CD14-positive monocyte (primary cell): ENCODE results near the gene NODAL. TPM values are rescaled to one million over a fixed set of nuclear protein-coding genes. Genes with fewer than 3 reads are reported as not detected.

Experiments
- DNase-seq, 3 donors: peaks; one replicate each; pipeline ENCODE4 v3.0.0-alpha.2; 2011 to 2022
- H2AFZ ChIP-seq: 2 replicates; pipeline ENCODE4 v1.6.0; 2012; ENCODE audit warnings: mild to moderate bottlenecking, low read depth, low read length, inconsistent platforms; ENCODE audit not compliant: insufficient read depth, poor library complexity, severe bottlenecking
- H3K27ac ChIP-seq, 2 donors: 1 replicate in 1 of 2; 2 replicates in 1 of 2; pipeline ENCODE4 v1.5.1; 2012 to 2013; ENCODE audit warnings: low read length in 2 of 2, control low read depth in 1 of 2, inconsistent platforms in 1 of 2, low read depth in 1 of 2, mild to moderate bottlenecking in 1 of 2
- H3K27me3 ChIP-seq, 2 donors: one replicate each; pipeline versions ENCODE4 v1.6.0 to v1.6.1; 2011 to 2013; ENCODE audit warnings: low read length in 2 of 2; ENCODE audit not compliant: control insufficient read depth in 2 of 2, insufficient read depth in 2 of 2
- H3K36me3 ChIP-seq, 2 donors: replicated peaks in 1 of 2; 1 replicate in 1 of 2; 2 replicates in 1 of 2; pipeline versions ENCODE4 v1.5.1 to v1.6.1; 2012 to 2013; ENCODE audit warnings: low read length in 2 of 2, control low read depth in 1 of 2, inconsistent platforms in 1 of 2, mild to moderate bottlenecking in 1 of 2; ENCODE audit not compliant: insufficient read depth in 2 of 2, control insufficient read depth in 1 of 2
- H3K4me1 ChIP-seq, 2 donors: 1 replicate in 1 of 2; 2 replicates in 1 of 2; pipeline versions ENCODE4 v1.5.1 to v1.6.1; 2012 to 2013; ENCODE audit warnings: low read length in 2 of 2, control low read depth in 1 of 2, inconsistent platforms in 1 of 2, mild to moderate bottlenecking in 1 of 2, moderate library complexity in 1 of 2; ENCODE audit not compliant: insufficient read depth in 2 of 2, control insufficient read depth in 1 of 2
- H3K4me2 ChIP-seq: replicated peaks from 2 replicates; pipeline ENCODE3; 2012; ENCODE audit warnings: low read length, moderate library complexity, mild to moderate bottlenecking; ENCODE audit not compliant: poor library complexity, severe bottlenecking; ENCODE audit errors: extremely low read depth
- H3K4me3 ChIP-seq, 3 experiments: fragments of 200-600 bp in 1 of 3; sonication (generic) in 1 of 3; replicated peaks in 1 of 3; 1 replicate in 2 of 3; 2 replicates in 1 of 3; pipeline ENCODE4 v1.5.1; 2011 to 2013; ENCODE audit warnings: low read length in 3 of 3, mild to moderate bottlenecking in 3 of 3, control low read depth in 2 of 3, low read depth in 2 of 3, inconsistent platforms in 1 of 3, moderate library complexity in 1 of 3
- H3K79me2 ChIP-seq: 2 replicates; pipeline ENCODE4 v1.6.0; 2012; ENCODE audit warnings: mild to moderate bottlenecking, control low read depth, inconsistent platforms, low read length, moderate library complexity; ENCODE audit not compliant: insufficient read depth
- H3K9ac ChIP-seq: 2 replicates; pipeline ENCODE4 v1.6.0; 2017; ENCODE audit warnings: low read length, mild to moderate bottlenecking; ENCODE audit not compliant: insufficient read depth, poor library complexity, severe bottlenecking
- H3K9me3 ChIP-seq, 2 donors: replicated peaks in 1 of 2; 1 replicate in 1 of 2; 2 replicates in 1 of 2; pipeline versions ENCODE4 v1.5.1 to v1.6.1; 2012 to 2013; ENCODE audit warnings: low read length in 2 of 2, control low read depth in 1 of 2; ENCODE audit not compliant: control insufficient read depth in 1 of 2, insufficient read depth in 1 of 2
- H4K20me1 ChIP-seq: 2 replicates; pipeline ENCODE4 v1.6.0; 2012; ENCODE audit warnings: mild to moderate bottlenecking, low read length, control low read depth, moderate library complexity; ENCODE audit not compliant: insufficient read depth
- H3K27ac Mint-ChIP-seq, 7 donors: one replicate each; pipeline ENCODE4 v1.8.0; 2020; ENCODE audit warnings: mild to moderate bottlenecking in 7 of 7, mixed read lengths in 7 of 7, moderate library complexity in 6 of 7, inconsistent platforms in 2 of 7
- H3K27me3 Mint-ChIP-seq, 3 donors: one replicate each; pipeline ENCODE4 v1.8.0; 2021 to 2022; ENCODE audit warnings: low read depth in 3 of 3, mild to moderate bottlenecking in 3 of 3, mixed read lengths in 3 of 3, moderate library complexity in 3 of 3, inconsistent platforms in 1 of 3
- H3K36me3 Mint-ChIP-seq, 2 donors: one replicate each; pipeline ENCODE4 v1.8.0; 2020; ENCODE audit warnings: mixed read lengths in 2 of 2, inconsistent platforms in 1 of 2, mild to moderate bottlenecking in 1 of 2
- H3K4me1 Mint-ChIP-seq: one replicate; pipeline ENCODE4 v1.8.0; 2020; ENCODE audit warnings: mild to moderate bottlenecking, mixed read lengths
- H3K4me3 Mint-ChIP-seq, 2 donors: one replicate each; pipeline ENCODE4 v1.8.0; 2020; ENCODE audit warnings: mild to moderate bottlenecking in 2 of 2, mixed read lengths in 2 of 2, moderate library complexity in 1 of 2
- H3K9me3 Mint-ChIP-seq, 7 donors: one replicate each; pipeline ENCODE4 v1.8.0; 2020 to 2022; ENCODE audit warnings: mixed read lengths in 7 of 7, mild to moderate bottlenecking in 6 of 7, moderate library complexity in 6 of 7, inconsistent platforms in 2 of 7
- WGBS: methylation state at CpG from one replicate; pipeline ENCODE4 v1.1.5; 2013; ENCODE audit warnings: missing lambda C conversion rate; ENCODE audit not compliant: insufficient coverage; 5-methylcytosine and 5-hydroxymethylcytosine counted together
- intact Hi-C, 2 donors: fragments of 100-400 bp; cut with micrococcal nuclease; formaldehyde crosslinking; loops; one replicate each; pipeline versions ENCODE4 v1.15.0 to v1.15.1; 2023
- polyA plus RNA-seq, 3 donors: library from polyadenylated mRNA; depleted of rRNA in 1 of 3; unstranded in 2 of 3; stranded (reverse) in 1 of 3; fragments of 300-500 nt in 2 of 3; fragments of >200 nt in 1 of 3; fragmentation: Illumina TruSeq in 2 of 3; gene quantifications; 1 replicate in 2 of 3; 2 replicates in 1 of 3; pipeline ENCODE4 v1.2.3, GENCODE V29; 2012 to 2021
- TF ChIP-seq, protein P1 (sequence below): fragments of 200-600 bp; IDR thresholded peaks from one replicate; pipeline ENCODE4 v1.8.0; 2022; ENCODE audit warnings: antibody characterized with exemption, mild to moderate bottlenecking

Gene NODAL
- polyA plus RNA-seq, 3 donors, result not detected

DNA sequence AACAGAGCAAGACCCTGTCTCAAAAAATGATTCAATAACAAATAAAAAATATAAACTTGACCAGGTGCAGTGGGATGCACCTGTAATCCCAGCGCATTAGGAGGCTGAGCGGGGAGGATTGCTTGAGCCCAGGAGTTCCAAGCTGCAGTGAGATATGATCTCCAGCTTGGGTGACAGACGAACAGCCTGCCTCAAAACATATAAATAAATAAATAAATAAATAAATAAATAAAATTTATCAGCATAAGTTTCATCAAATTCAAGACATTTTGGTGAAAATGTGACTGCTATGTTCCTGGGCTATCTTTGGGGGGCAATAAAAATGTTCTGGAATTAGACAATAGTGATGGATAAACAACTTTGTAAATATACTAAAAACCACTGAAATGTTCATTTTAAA is 42.3 kb downstream of the NODAL start:
- Mint-ChIP-seq H3K27ac (no peak overlapping the region), H3K36me3 (no peaks in the 10 kb centered on the region), H3K4me3 (no peak overlapping the region), H3K4me1 (peaks cover 5% of the 10 kb centered on the region), H3K27me3 (peaks cover 0 to 3% (median 1%) of the 10 kb centered on the region in 3 donors), H3K9me3 (no peaks in the 10 kb centered on the region)
- no peak overlapping the region for H3K9ac ChIP-seq
- TF ChIP-seq, protein P1, sequence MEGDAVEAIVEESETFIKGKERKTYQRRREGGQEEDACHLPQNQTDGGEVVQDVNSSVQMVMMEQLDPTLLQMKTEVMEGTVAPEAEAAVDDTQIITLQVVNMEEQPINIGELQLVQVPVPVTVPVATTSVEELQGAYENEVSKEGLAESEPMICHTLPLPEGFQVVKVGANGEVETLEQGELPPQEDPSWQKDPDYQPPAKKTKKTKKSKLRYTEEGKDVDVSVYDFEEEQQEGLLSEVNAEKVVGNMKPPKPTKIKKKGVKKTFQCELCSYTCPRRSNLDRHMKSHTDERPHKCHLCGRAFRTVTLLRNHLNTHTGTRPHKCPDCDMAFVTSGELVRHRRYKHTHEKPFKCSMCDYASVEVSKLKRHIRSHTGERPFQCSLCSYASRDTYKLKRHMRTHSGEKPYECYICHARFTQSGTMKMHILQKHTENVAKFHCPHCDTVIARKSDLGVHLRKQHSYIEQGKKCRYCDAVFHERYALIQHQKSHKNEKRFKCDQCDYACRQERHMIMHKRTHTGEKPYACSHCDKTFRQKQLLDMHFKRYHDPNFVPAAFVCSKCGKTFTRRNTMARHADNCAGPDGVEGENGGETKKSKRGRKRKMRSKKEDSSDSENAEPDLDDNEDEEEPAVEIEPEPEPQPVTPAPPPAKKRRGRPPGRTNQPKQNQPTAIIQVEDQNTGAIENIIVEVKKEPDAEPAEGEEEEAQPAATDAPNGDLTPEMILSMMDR, result no peak
- DNase-seq, result no peak
- H3K36me3 ChIP-seq, result no peaks in the 10 kb centered on the region
- no peaks in the 10 kb centered on the region for H3K9me3 ChIP-seq
- intact Hi-C loops, result no loop called here
- H3K4me1 ChIP-seq, result peaks cover 4 to 8% of the 10 kb centered on the region in 2 donors
- H3K4me3 ChIP-seq, result no peak overlapping the region
- peaks cover under 1% of the 10 kb centered on the region for H4K20me1 ChIP-seq
- no CpG with 5 or more reads among the region's 3 CpGs for WGBS
- peaks cover 4% of the 10 kb centered on the region for H3K79me2 ChIP-seq
- no peak overlapping the region for H3K4me2 ChIP-seq
- H2AFZ ChIP-seq, result no peak overlapping the region
- H3K27me3 ChIP-seq, result no peaks in the 10 kb centered on the region
- H3K27ac ChIP-seq, result no peak overlapping the region

DNA sequence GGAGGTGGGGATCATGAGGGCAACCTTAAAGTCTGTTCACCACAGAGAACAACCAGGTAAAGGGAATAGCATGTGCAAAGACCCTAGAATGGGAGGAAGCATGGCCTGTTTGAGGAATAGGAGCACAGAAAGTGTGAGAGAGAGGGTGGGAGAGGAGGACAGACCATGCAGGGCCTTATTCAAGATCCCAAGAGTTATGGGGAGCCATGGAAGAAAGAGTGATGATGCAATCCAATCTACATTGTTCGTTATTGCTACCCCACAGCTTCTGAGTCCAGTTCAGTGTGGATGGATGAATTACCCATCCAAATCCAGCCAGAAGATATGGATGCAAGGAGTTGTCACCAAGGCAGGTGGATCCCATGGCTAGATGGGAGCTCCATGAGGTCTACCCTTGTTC is 45.3 kb downstream of the NODAL start:
- Histone ChIP-seq H3K4me3 (no peak overlapping the region), H3K27ac (no peak overlapping the region), H3K27me3 (no peaks in the 10 kb centered on the region), H3K9ac (no peak overlapping the region), H3K9me3 (no peaks in the 10 kb centered on the region), H3K79me2 (no peaks in the 10 kb centered on the region), H3K36me3 (no peaks in the 10 kb centered on the region), H4K20me1 (no peaks in the 10 kb centered on the region), H3K4me1 (no peaks in the 10 kb centered on the region), H3K4me2 (no peak overlapping the region), H2AFZ (no peak overlapping the region)
- Mint-ChIP-seq H3K9me3 (no peaks in the 10 kb centered on the region), H3K27ac (peak overlapping the region in 1 of 7 donors; percentile 57), H3K36me3 (no peaks in the 10 kb centered on the region), H3K27me3 (peaks cover 1 to 12% (median 4%) of the 10 kb centered on the region in 3 donors), H3K4me1 (no peaks in the 10 kb centered on the region), H3K4me3 (no peak overlapping the region)
- DNase-seq, result no peak
- intact Hi-C loops, result no loop called here
- WGBS, result no CpG with 5 or more reads among the region's 1 CpG
- TF ChIP-seq, protein P1, result no peak
